H9 (cell line): Measurements from ENCODE around the gene KAZN. TPM values are rescaled to one million over a fixed set of nuclear protein-coding genes. Genes with fewer than 3 reads are reported as not detected.

Experiments used
- DNase-seq: peaks from one replicate; pipeline ENCODE4 v3.0.0-alpha.2; 2017
- H2AFZ ChIP-seq: one replicate; pipeline ENCODE4 v1.6.1; 2013; ENCODE audit warnings: mild to moderate bottlenecking, low read length, control low read depth, moderate library complexity
- H2AK5ac ChIP-seq: 2 replicates; pipeline ENCODE4 v1.6.1; 2013; ENCODE audit warnings: low read length, control low read depth, mixed read lengths; ENCODE audit not compliant: insufficient read length
- H2BK120ac ChIP-seq: one replicate; pipeline ENCODE4 v1.6.1; 2013; ENCODE audit warnings: low read depth, mild to moderate bottlenecking, low read length, control low read depth, inconsistent platforms; ENCODE audit not compliant: poor library complexity, severe bottlenecking
- H2BK12ac ChIP-seq: 2 replicates; pipeline ENCODE4 v1.6.1; 2013; ENCODE audit warnings: low read length, control low read depth, mixed read lengths, low read depth; ENCODE audit not compliant: insufficient read length
- H2BK15ac ChIP-seq: 2 replicates; pipeline ENCODE4 v1.6.1; 2013; ENCODE audit warnings: low read depth, low read length, control low read depth
- H2BK20ac ChIP-seq: one replicate; pipeline ENCODE4 v1.6.1; 2013; ENCODE audit warnings: low read depth, mild to moderate bottlenecking, low read length, control low read depth, inconsistent platforms; ENCODE audit not compliant: poor library complexity, severe bottlenecking
- H2BK5ac ChIP-seq: 2 replicates; pipeline ENCODE4 v1.6.1; 2013; ENCODE audit warnings: low read length, control low read depth, mixed read lengths; ENCODE audit not compliant: insufficient read length
- H3K14ac ChIP-seq: 2 replicates; pipeline ENCODE4 v1.6.1; 2013; ENCODE audit warnings: low read length, control low read depth; ENCODE audit not compliant: insufficient read depth
- H3K18ac ChIP-seq: 2 replicates; pipeline ENCODE4 v1.6.1; 2013; ENCODE audit warnings: low read depth, mild to moderate bottlenecking, mixed read lengths, low read length, control low read depth; ENCODE audit not compliant: insufficient read length
- H3K23ac ChIP-seq: 2 replicates; pipeline ENCODE4 v1.6.1; 2013; ENCODE audit warnings: low read length, control low read depth, mixed read lengths, low read depth; ENCODE audit not compliant: insufficient read length
- H3K23me2 ChIP-seq: 2 replicates; pipeline ENCODE4 v1.6.1; 2013; ENCODE audit warnings: low read depth, mild to moderate bottlenecking, mixed read lengths, low read length, control low read depth; ENCODE audit not compliant: insufficient read length, poor library complexity, severe bottlenecking
- H3K27ac ChIP-seq: 2 replicates; pipeline ENCODE4 v1.5.1; 2013; ENCODE audit warnings: low read length, control low read depth, mixed read lengths, low read depth; ENCODE audit not compliant: insufficient read length
- H3K27me3 ChIP-seq: 2 replicates; pipeline ENCODE4 v1.6.1; 2013; ENCODE audit warnings: low read length, control low read depth, inconsistent platforms; ENCODE audit not compliant: insufficient read depth
- H3K4ac ChIP-seq: 2 replicates; pipeline ENCODE4 v1.6.1; 2013; ENCODE audit warnings: low read depth, mild to moderate bottlenecking, control low read depth, inconsistent platforms, low read length, moderate library complexity
- H3K4me1 ChIP-seq: 2 replicates; pipeline ENCODE4 v1.6.1; 2013; ENCODE audit warnings: low read length, control low read depth, inconsistent platforms; ENCODE audit not compliant: insufficient read depth
- H3K4me2 ChIP-seq: 2 replicates; pipeline ENCODE4 v1.6.1; 2013; ENCODE audit warnings: low read length, control low read depth, mixed read lengths; ENCODE audit not compliant: insufficient read length, insufficient read depth
- H3K56ac ChIP-seq: 2 replicates; pipeline ENCODE4 v1.6.1; 2013; ENCODE audit warnings: low read depth, mild to moderate bottlenecking, mixed read lengths, low read length, control low read depth; ENCODE audit not compliant: insufficient read length
- H3K79me1 ChIP-seq: 2 replicates; pipeline ENCODE4 v1.6.1; 2013; ENCODE audit warnings: low read depth, mild to moderate bottlenecking, moderate library complexity, low read length, control low read depth, inconsistent platforms; ENCODE audit not compliant: insufficient read depth, poor library complexity, severe bottlenecking
- H3K79me2 ChIP-seq: 2 replicates; pipeline ENCODE4 v1.6.1; 2013; ENCODE audit warnings: low read length, control low read depth, inconsistent platforms; ENCODE audit not compliant: insufficient read depth
- H3K9ac ChIP-seq: 2 replicates; pipeline ENCODE4 v1.6.1; 2013; ENCODE audit warnings: low read length, control low read depth, mixed read lengths; ENCODE audit not compliant: insufficient read length; ENCODE audit errors: extremely low read depth
- H3K9me3 ChIP-seq: one replicate; pipeline ENCODE4 v1.6.1; 2013; ENCODE audit warnings: low read depth, low read length, inconsistent platforms; ENCODE audit not compliant: control insufficient read depth
- H3T11ph ChIP-seq: one replicate; pipeline ENCODE4 v1.6.1; 2013; ENCODE audit warnings: mild to moderate bottlenecking, low read length, control low read depth, inconsistent platforms
- H4K20me1 ChIP-seq: one replicate; pipeline ENCODE4 v1.6.1; 2013; ENCODE audit not compliant: control insufficient read depth, insufficient read length, insufficient read depth
- H4K5ac ChIP-seq: 2 replicates; pipeline ENCODE4 v1.6.1; 2013; ENCODE audit warnings: low read depth, mild to moderate bottlenecking, mixed read lengths, low read length, control low read depth; ENCODE audit not compliant: insufficient read length
- H4K8ac ChIP-seq: replicated peaks from 2 replicates; pipeline ENCODE4 v1.6.1; 2013; ENCODE audit warnings: low read length, control low read depth, mixed read lengths, low read depth; ENCODE audit not compliant: insufficient read length
- H4K91ac ChIP-seq: 2 replicates; pipeline ENCODE4 v1.6.1; 2013; ENCODE audit warnings: low read depth, mild to moderate bottlenecking, moderate library complexity, mixed read lengths, low read length, control low read depth; ENCODE audit not compliant: insufficient read length
- H3K27ac Mint-ChIP-seq, 3 experiments: 2 replicates in 2 of 3; 3 replicates in 1 of 3; pipeline ENCODE4 v1.8.0; 2020 to 2021; ENCODE audit warnings: mixed read lengths in 3 of 3, mild to moderate bottlenecking in 1 of 3, moderate library complexity in 1 of 3
- H3K27me3 Mint-ChIP-seq: 2 replicates; pipeline ENCODE4 v1.8.0; 2021; ENCODE audit warnings: low read depth, mild to moderate bottlenecking, moderate library complexity, mixed read lengths
- H3K36me3 Mint-ChIP-seq, 3 experiments: 2 replicates in 2 of 3; 3 replicates in 1 of 3; pipeline ENCODE4 v1.8.0; 2020 to 2021; ENCODE audit warnings: low read depth in 3 of 3, mixed read lengths in 3 of 3; ENCODE audit not compliant: insufficient read depth in 1 of 3
- H3K4me1 Mint-ChIP-seq, 2 experiments: 2 replicates each; pipeline ENCODE4 v1.8.0; 2020; ENCODE audit warnings: mixed read lengths in 2 of 2
- H3K4me3 Mint-ChIP-seq, 2 experiments: 2 replicates in 1 of 2; 3 replicates in 1 of 2; pipeline ENCODE4 v1.8.0; 2020 to 2021; ENCODE audit warnings: mild to moderate bottlenecking in 2 of 2, mixed read lengths in 2 of 2, moderate library complexity in 1 of 2
- H3K9me3 Mint-ChIP-seq, 2 experiments: 2 replicates in 1 of 2; 3 replicates in 1 of 2; pipeline ENCODE4 v1.8.0; 2020; ENCODE audit warnings: mild to moderate bottlenecking in 2 of 2, mixed read lengths in 2 of 2, moderate library complexity in 1 of 2
- CTCF ChIP-seq: fragments of 200-600 bp; sonication (generic); conservative IDR thresholded peaks from 3 replicates; pipeline ENCODE4 v1.8.0; 2021; ENCODE audit warnings: antibody characterized with exemption, mild to moderate bottlenecking
- WGBS: extraction: QIAGEN DNeasy Blood & Tissue Kit; methylation state at CpG from one replicate; pipeline ENCODE4 v1.1.7; 2013; ENCODE audit warnings: missing lambda C conversion rate, low lambda C conversion rate, mixed read lengths; ENCODE audit not compliant: insufficient read length; ENCODE audit errors: extremely low coverage; 5-methylcytosine and 5-hydroxymethylcytosine counted together
- total RNA-seq: library from RNA; stranded (reverse); gene quantifications from 2 replicates; pipeline ENCODE4 v1.2.1, GENCODE V29; 2021

The KAZN gene
- total RNA-seq, 1 experiment from 2014 or later = 7.6 TPM

GRCh38 chr1:14555091-14555490 lies 43.4 kb upstream of the KAZN start:
- Histone ChIP-seq H2BK5ac (no peak overlapping the region), H4K8ac (no peak overlapping the region), H3K9ac (no peak overlapping the region), H2BK120ac (no peak overlapping the region), H3K9me3 (no peaks in the 10 kb centered on the region), H3K23me2 (no peaks in the 10 kb centered on the region), H3K4me1 (no peaks in the 10 kb centered on the region), H3K4me2 (no peak overlapping the region), H2BK20ac (no peak overlapping the region), H4K20me1 (no peaks in the 10 kb centered on the region), H2AK5ac (no peak overlapping the region), H3K79me1 (no peaks in the 10 kb centered on the region), H3K27ac (no peak overlapping the region), H3K27me3 (no peaks in the 10 kb centered on the region; the same call in 1 of the 2 replicates), H3K18ac (no peak overlapping the region), H3K14ac (no peak overlapping the region), H3K4ac (no peak overlapping the region), H2BK15ac (no peak overlapping the region), H4K91ac (no peak overlapping the region), H3K23ac (no peak overlapping the region), H4K5ac (no peak overlapping the region), H3T11ph (no peak overlapping the region), H3K56ac (no peak overlapping the region), H2BK12ac (no peak overlapping the region), H3K79me2 (no peaks in the 10 kb centered on the region), H2AFZ (no peak overlapping the region)
- H3K27ac Mint-ChIP-seq = no peak overlapping the region
- WGBS = no CpG with 5 or more reads among the region's 2 CpGs
- H3K27me3 Mint-ChIP-seq = peaks cover 35% of the 10 kb centered on the region
- DNase-seq = no peak
- no peaks in the 10 kb centered on the region for H3K9me3 Mint-ChIP-seq
- H3K4me3 Mint-ChIP-seq = no peak overlapping the region
- no peaks in the 10 kb centered on the region for H3K36me3 Mint-ChIP-seq
- no peak for TF ChIP-seq CTCF
- peaks cover 8 to 20% of the 10 kb centered on the region in 2 experiments for H3K4me1 Mint-ChIP-seq
